Ascending aorta (tissue), 2 donors: ENCODE data around the gene PON1. TPM values are rescaled to one million over a fixed set of nuclear protein-coding genes. Genes with fewer than 3 reads are reported as not detected.

Experiments
- DNase-seq, 2 donors: peaks; one replicate each; pipeline ENCODE4 v3.0.0-alpha.2; 2019; ENCODE audit warnings: low spot score in 2 of 2
- H3K27ac ChIP-seq, 2 donors: fragments of 200-600 bp; sonication (generic); one replicate each; pipeline ENCODE4 v1.5.1; 2016 to 2017; ENCODE audit warnings: mild to moderate bottlenecking in 1 of 2
- H3K27me3 ChIP-seq: fragments of 200-600 bp; sonication (generic); one replicate; pipeline ENCODE4 v1.5.1; 2017
- H3K36me3 ChIP-seq, 2 donors: fragments of 200-600 bp; sonication (generic); one replicate each; pipeline ENCODE4 v1.5.1; 2016
- H3K4me1 ChIP-seq, 2 donors: fragments of 200-600 bp; sonication (generic); one replicate each; pipeline ENCODE4 v1.5.1; 2016 to 2017; ENCODE audit warnings: mild to moderate bottlenecking in 1 of 2
- H3K4me3 ChIP-seq, 2 donors: fragments of 200-600 bp; sonication (generic); one replicate each; pipeline ENCODE4 v1.5.1; 2016 to 2017; ENCODE audit warnings: mild to moderate bottlenecking in 1 of 2
- H3K9me3 ChIP-seq, 2 donors: fragments of 200-600 bp; sonication (generic); one replicate each; pipeline ENCODE4 v1.5.1; 2016
- intact Hi-C: fragments of 100-400 bp; cut with DNase I; formaldehyde crosslinking; loops from one replicate; pipeline ENCODE4 v1.15.1; 2023
- total RNA-seq: library from RNA; depleted of rRNA; stranded (reverse); fragments of >200 nt; gene quantifications from one replicate; pipeline ENCODE4 v1.1.0, GENCODE V29; 2016
- TF ChIP-seq, protein P1 (sequence below), 3 experiments: fragments of 200-600 bp in 2 of 3; fragments of 450-650 bp in 1 of 3; sonication (generic) in 2 of 3; IDR thresholded peaks; one replicate each; pipeline ENCODE4 v1.5.1; 2016 to 2019; ENCODE audit warnings: antibody characterized with exemption in 3 of 3, mild to moderate bottlenecking in 1 of 3, moderate library complexity in 1 of 3

The PON1 gene
- total RNA-seq, 1 donor from 2014 or later = not detected

DNA sequence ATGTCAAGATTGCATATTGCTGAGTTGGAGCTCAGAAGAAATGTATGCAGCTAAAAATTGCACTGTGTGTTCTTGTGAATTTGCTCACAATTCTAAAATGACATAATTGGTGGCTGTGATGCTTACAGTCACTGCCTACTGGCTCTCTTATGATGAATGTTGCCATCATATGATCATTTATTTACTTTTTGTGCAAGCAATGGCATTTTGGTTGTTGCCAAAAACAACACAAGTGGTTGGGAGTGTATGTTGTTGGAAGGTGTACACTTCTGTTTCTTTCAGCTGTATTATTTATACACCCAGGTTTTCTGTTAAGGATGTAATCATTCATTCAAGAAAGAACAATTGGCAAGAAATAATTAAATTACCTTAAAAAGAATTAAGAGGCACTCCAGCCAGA lies 28.9 kb downstream of the PON1 start:
- Histone ChIP-seq H3K27me3 (no peaks in the 10 kb centered on the region), H3K9me3 (no peaks in the 10 kb centered on the region), H3K4me1 (no peaks in the 10 kb centered on the region), H3K27ac (no peak overlapping the region), H3K36me3 (no peaks in the 10 kb centered on the region), H3K4me3 (no peak overlapping the region)
- no peak for DNase-seq
- TF ChIP-seq, protein P1, sequence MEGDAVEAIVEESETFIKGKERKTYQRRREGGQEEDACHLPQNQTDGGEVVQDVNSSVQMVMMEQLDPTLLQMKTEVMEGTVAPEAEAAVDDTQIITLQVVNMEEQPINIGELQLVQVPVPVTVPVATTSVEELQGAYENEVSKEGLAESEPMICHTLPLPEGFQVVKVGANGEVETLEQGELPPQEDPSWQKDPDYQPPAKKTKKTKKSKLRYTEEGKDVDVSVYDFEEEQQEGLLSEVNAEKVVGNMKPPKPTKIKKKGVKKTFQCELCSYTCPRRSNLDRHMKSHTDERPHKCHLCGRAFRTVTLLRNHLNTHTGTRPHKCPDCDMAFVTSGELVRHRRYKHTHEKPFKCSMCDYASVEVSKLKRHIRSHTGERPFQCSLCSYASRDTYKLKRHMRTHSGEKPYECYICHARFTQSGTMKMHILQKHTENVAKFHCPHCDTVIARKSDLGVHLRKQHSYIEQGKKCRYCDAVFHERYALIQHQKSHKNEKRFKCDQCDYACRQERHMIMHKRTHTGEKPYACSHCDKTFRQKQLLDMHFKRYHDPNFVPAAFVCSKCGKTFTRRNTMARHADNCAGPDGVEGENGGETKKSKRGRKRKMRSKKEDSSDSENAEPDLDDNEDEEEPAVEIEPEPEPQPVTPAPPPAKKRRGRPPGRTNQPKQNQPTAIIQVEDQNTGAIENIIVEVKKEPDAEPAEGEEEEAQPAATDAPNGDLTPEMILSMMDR (IDR thresholded peaks at IDR 0.05) = no peak
- intact Hi-C loops = loop anchor here (1.0 kb wide), 1 partner anchor 13 kb away; no protein-coding TSS in a partner anchor

DNA sequence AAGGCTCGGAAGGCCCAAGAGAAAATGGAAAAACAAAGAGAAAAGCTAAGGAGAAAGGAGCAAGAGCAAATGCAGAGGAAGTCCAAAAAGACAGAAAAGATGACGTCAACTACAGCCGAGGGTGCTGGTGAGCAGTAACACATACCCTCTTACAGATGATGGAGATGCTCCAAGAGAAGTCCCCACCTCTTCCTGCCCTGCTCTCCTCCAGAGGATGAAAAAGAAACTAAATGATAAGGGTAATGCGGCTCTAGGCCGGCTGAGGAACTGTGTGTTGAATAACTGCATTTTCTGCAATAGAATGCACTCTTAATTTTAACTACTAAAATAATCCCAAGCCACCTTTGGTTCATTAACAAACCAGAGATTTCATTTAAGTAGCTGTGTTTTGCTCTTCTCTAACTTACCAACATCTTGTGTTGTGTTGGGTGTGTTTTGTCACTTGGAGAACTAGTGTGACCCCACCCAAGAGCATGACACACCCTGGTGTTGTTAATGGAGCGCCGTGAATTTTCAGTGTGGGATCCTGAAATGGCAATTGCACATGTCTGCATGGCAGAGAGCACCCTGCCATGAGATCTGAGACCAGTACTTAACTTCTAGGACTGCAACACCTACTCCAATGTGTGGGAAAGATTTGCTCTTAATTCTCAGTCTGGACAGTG lies 34.0 kb downstream of the PON1 start:
- Histone ChIP-seq H3K4me3 (no peak overlapping the region), H3K27ac (no peak overlapping the region), H3K9me3 (no peaks in the 10 kb centered on the region), H3K36me3 (no peaks in the 10 kb centered on the region), H3K27me3 (no peaks in the 10 kb centered on the region), H3K4me1 (no peaks in the 10 kb centered on the region)
- intact Hi-C loops = no loop called here
- no peak for DNase-seq
- TF ChIP-seq, protein P1 (IDR thresholded peaks at IDR 0.05) = no peak

DNA sequence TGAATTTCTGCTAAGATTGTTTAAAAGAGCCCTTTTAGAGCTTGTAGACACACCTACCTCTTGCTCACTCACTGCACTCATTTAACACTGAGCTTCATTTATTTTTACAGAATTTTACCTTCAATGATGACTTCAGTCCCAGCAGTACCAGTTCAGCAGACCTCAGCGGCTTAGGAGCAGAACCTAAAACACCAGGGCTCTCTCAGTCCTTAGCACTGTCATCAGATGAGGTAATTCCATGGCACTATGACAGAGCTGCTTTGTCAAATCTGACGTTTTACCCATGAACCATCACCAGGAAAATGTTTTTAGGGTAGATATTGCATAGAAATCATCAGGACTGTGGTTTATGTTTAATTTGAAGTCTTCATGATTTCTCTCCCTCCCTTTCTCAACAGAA lies 38.2 kb downstream of the PON1 start:
- DNase-seq = no peak
- intact Hi-C loops = no loop called here
- TF ChIP-seq, protein P1 (IDR thresholded peaks at IDR 0.05) = no peak
- no peaks in the 10 kb centered on the region for H3K9me3 ChIP-seq
- no peaks in the 10 kb centered on the region for H3K4me1 ChIP-seq
- H3K4me3 ChIP-seq = no peak overlapping the region
- H3K36me3 ChIP-seq = no peaks in the 10 kb centered on the region
- H3K27ac ChIP-seq = no peak overlapping the region
- no peaks in the 10 kb centered on the region for H3K27me3 ChIP-seq

DNA sequence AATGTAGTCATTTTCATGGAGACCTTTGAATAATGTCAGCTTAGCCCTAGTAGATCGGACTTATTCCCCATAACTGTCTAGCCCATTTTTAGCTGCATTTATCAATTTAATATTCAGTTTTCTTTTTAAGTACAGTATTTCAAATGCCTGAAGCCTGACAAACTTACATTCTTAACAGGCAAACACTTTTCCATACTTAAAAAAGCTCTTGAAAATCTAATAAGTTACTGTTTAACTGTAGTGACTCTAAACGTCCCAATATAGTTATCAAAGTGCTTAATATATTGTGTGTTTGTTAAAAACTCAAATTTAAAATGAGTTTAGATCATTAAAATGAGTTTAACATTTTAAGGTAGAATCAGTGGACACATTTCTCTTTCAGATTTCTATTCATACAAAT lies 44.9 kb downstream of the PON1 start:
- intact Hi-C loops = no loop called here
- Histone ChIP-seq H3K27ac (no peak overlapping the region), H3K4me3 (no peak overlapping the region), H3K4me1 (no peaks in the 10 kb centered on the region), H3K27me3 (no peaks in the 10 kb centered on the region), H3K36me3 (no peaks in the 10 kb centered on the region), H3K9me3 (no peaks in the 10 kb centered on the region)
- TF ChIP-seq, protein P1 (IDR thresholded peaks at IDR 0.05) = no peak
- no peak for DNase-seq

DNA sequence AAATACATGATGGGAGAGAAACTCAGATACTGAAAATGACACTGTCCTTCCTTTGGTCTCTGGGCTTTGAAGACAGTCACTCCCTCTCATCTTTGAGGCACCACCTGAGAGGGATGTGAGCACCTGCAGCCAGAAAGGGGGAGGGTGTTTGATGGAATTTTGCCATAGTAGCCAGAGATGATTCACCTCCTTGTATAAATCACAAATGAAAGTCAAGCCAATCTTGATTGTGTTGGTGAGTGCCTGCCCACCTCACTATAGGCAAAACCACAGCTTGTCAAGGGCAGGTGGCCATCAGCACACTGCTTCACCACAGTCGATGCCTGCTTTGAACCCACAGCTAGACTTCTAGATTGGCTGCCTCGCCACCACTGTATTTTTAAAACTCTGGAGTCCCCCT lies 48.2 kb downstream of the PON1 start:
- no peaks in the 10 kb centered on the region for H3K9me3 ChIP-seq
- no peak overlapping the region for H3K27ac ChIP-seq
- H3K27me3 ChIP-seq = no peaks in the 10 kb centered on the region
- H3K4me1 ChIP-seq = no peaks in the 10 kb centered on the region
- no peaks in the 10 kb centered on the region for H3K36me3 ChIP-seq
- DNase-seq = no peak
- intact Hi-C loops = no loop called here
- H3K4me3 ChIP-seq = no peak overlapping the region
- TF ChIP-seq, protein P1 (IDR thresholded peaks at IDR 0.05) = no peak

DNA sequence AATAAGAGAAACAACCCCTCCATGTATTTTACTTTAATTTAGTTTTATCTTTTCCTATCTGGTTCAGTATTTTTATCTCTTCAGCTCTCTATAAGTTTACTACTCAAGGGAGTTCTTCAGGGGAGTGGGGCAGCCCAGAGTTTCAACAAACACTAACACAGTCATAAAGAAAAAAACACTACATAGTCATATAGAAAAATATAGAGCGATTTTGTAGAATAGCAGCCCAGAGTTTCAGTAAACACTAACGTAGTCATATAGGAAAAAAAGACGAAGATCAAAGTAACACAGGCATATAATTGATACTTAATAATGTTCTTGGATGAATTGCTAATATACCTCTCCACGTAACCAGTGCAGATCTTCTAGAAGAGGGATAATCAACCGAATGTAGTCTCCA lies 54.7 kb downstream of the PON1 start:
- DNase-seq = no peak
- TF ChIP-seq, protein P1 (IDR thresholded peaks at IDR 0.05) = no peak
- Histone ChIP-seq H3K9me3 (no peaks in the 10 kb centered on the region), H3K27me3 (no peaks in the 10 kb centered on the region), H3K27ac (no peak overlapping the region), H3K4me1 (no peaks in the 10 kb centered on the region), H3K4me3 (no peak overlapping the region), H3K36me3 (no peaks in the 10 kb centered on the region)
- intact Hi-C loops = no loop called here
